T-cell (primary cell): ENCODE data around the gene CCDC88C. TPM values are rescaled to one million over a fixed set of nuclear protein-coding genes. Genes with fewer than 3 reads are reported as not detected.

Source experiments
- ATAC-seq, 4 experiments: fragments of 200-7000 bp in 3 of 4; fragments of 150-1000 bp in 1 of 4; cut with Tn5 transposase; replicated peaks in 1 of 4; 1 replicate in 3 of 4; 2 replicates in 1 of 4; pipeline ENCODE4 v1.10.0; 2021; ENCODE audit warnings: moderate library complexity in 3 of 4, mild to moderate bottlenecking in 2 of 4, moderate number of reproducible peaks in 1 of 4
- CTCF ChIA-PET, 2 donors: fragments of 300-600 bp; sonication (Branson Sonifier 250); formaldehyde crosslinking; loops; one replicate each; lab custom pipeline; 2022; ENCODE audit warnings: antibody characterized with exemption in 2 of 2; lab: Charles Lee
- POLR2A ChIA-PET, 2 donors: fragments of 300-600 bp; sonication (Branson Sonifier 250); formaldehyde crosslinking; loops; one replicate each; lab custom pipeline; 2022; ENCODE audit warnings: antibody characterized with exemption in 2 of 2; lab: Charles Lee
- DNase-seq, 35 experiments: peaks; one replicate each; pipeline versions ENCODE4 v3.0.0 to v3.0.0-alpha.2; 2013 to 2023
- H3K27ac ChIP-seq: one replicate; pipeline ENCODE4 v1.5.1; 2013; ENCODE audit warnings: low read length
- H3K27me3 ChIP-seq, 2 experiments: replicated peaks in 1 of 2; 1 replicate in 1 of 2; 2 replicates in 1 of 2; pipeline versions ENCODE4 v1.6.1 to v1.7.0; 2013; ENCODE audit warnings: low read length in 1 of 2, mixed read lengths in 1 of 2; ENCODE audit not compliant: control insufficient read depth in 2 of 2, insufficient read depth in 2 of 2; ENCODE audit errors: extremely low read depth in 1 of 2
- H3K36me3 ChIP-seq, 2 donors: 1 replicate in 1 of 2; 2 replicates in 1 of 2; pipeline versions ENCODE4 v1.6.1 to v1.7.0; 2013; ENCODE audit warnings: low read length in 1 of 2; ENCODE audit not compliant: control insufficient read depth in 2 of 2, insufficient read depth in 1 of 2; ENCODE audit errors: extremely low read depth in 1 of 2
- H3K4me1 ChIP-seq, 2 experiments: 1 replicate in 1 of 2; 2 replicates in 1 of 2; pipeline versions ENCODE4 v1.6.1 to v1.7.0; 2013; ENCODE audit warnings: low read length in 2 of 2, mixed read lengths in 1 of 2; ENCODE audit not compliant: insufficient read depth in 2 of 2, control insufficient read depth in 1 of 2; ENCODE audit errors: extremely low read depth in 1 of 2
- H3K4me3 ChIP-seq, 2 donors: 1 replicate in 1 of 2; 2 replicates in 1 of 2; pipeline versions ENCODE4 v1.5.1 to v1.7.0; 2013; ENCODE audit warnings: mild to moderate bottlenecking in 2 of 2, low read length in 1 of 2, moderate library complexity in 1 of 2; ENCODE audit not compliant: control insufficient read depth in 1 of 2; ENCODE audit errors: extremely low read depth in 1 of 2
- H3K9me3 ChIP-seq: 2 replicates; pipeline ENCODE4 v1.7.0; 2013
- H3K27ac Mint-ChIP-seq, 2 donors: one replicate each; pipeline ENCODE4 v1.8.0; 2020 to 2021; ENCODE audit warnings: mild to moderate bottlenecking in 2 of 2, mixed read lengths in 2 of 2
- H3K27me3 Mint-ChIP-seq, 2 donors: one replicate each; pipeline ENCODE4 v1.8.0; 2021 to 2022; ENCODE audit warnings: mixed read lengths in 2 of 2
- H3K36me3 Mint-ChIP-seq: one replicate; pipeline ENCODE4 v1.8.0; 2021; ENCODE audit warnings: mixed read lengths
- H3K4me1 Mint-ChIP-seq, 3 donors: one replicate each; pipeline ENCODE4 v1.8.0; 2020 to 2022; ENCODE audit warnings: mixed read lengths in 3 of 3, mild to moderate bottlenecking in 1 of 3
- H3K4me3 Mint-ChIP-seq, 3 donors: one replicate each; pipeline ENCODE4 v1.8.0; 2020 to 2022; ENCODE audit warnings: mild to moderate bottlenecking in 3 of 3, mixed read lengths in 3 of 3, moderate library complexity in 3 of 3
- H3K9me3 Mint-ChIP-seq, 3 donors: one replicate each; pipeline ENCODE4 v1.8.0; 2020 to 2022; ENCODE audit warnings: mixed read lengths in 3 of 3
- WGBS: methylation state at CpG from one replicate; pipeline ENCODE4 v1.1.5; 2013; ENCODE audit warnings: missing lambda C conversion rate; ENCODE audit not compliant: insufficient coverage; 5-methylcytosine and 5-hydroxymethylcytosine counted together
- total RNA-seq, 35 experiments: library from RNA in 6 of 35; stranded (reverse) in 6 of 35; fragments of 120-200 nt in 1 of 35; gene quantifications; one replicate each; pipeline versions ENCODE4 v1.2.1 to v1.2.4 and lab custom pipeline; 2013 to 2026

CCDC88C gene
- total RNA-seq, 5 donors from 2014 or later (not counting 1 experiment from before 2014, with no cell fraction given), result 260 to 368 (median 275) TPM

GRCh38 chr14:91358025-91358319, 59.6 kb downstream of the CCDC88C start:
- Mint-ChIP-seq H3K9me3 (no peaks in the 10 kb centered on the region), H3K4me1 (peaks cover 91 to 96% (median 93%) of the 10 kb centered on the region in 3 donors), H3K4me3 (peak overlapping the region in 1 of 3 donors; percentile 64), H3K36me3 (peaks cover 25% of the 10 kb centered on the region), H3K27ac (peak overlapping the region in 1 of 2 donors; percentile 57), H3K27me3 (no peaks in the 10 kb centered on the region)
- Histone ChIP-seq H3K27ac (peak overlapping the region; percentile 87), H3K4me3 (no peak overlapping the region), H3K4me1 (peaks cover 32 to 89% of the 10 kb centered on the region in 2 experiments), H3K9me3 (no peaks in the 10 kb centered on the region), H3K27me3 (no peaks in the 10 kb centered on the region), H3K36me3 (peaks cover 11 to 50% of the 10 kb centered on the region in 2 donors)
- POLR2A ChIA-PET, result no interaction called here
- no peak for DNase-seq
- CTCF ChIA-PET, result no interaction called here
- 94% methylated on average over 5 of the region's 9 CpGs for WGBS
- ATAC-seq, result no peak

DNA sequence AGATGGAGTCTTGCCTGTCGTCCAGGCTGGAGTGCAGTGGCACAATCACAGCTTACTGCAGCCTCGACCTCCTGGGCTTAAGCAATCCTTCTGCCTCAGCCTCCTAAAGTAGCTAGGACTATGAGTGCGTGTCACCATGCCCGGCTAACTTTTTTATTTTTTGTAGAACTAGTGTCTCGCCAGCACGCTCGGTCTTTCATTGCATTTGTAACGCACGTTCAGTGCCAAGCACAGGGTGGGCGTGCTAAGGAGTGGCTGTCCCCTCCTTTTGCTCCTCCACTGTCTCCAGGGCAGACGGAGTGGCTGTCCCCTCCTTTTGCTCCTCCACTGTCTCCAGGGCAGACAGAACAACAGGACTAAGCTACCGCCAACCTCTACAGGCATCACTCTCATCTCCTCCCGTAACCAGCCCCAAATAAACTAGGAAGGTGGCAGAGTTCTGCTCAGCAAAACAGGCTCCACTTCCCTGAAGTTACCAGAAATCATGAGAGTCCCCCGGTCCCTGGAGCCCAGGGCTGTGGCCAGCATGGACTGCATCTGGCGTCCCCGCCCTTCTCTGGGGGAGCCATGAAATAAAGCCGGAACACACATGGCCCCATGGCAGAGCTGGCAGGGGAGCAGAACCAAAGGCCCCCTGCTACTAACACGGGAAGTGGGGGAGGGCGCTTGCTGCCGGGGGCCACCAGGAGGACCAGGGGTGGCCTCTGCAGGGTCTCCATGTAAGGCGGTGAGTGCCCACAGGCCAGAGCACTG, 60.2 kb downstream of the CCDC88C start:
- ATAC-seq (no peak), DNase-seq (no peak)
- Histone ChIP-seq H3K9me3 (no peaks in the 10 kb centered on the region), H3K4me1 (peaks cover 36 to 89% of the 10 kb centered on the region in 2 experiments), H3K4me3 (no peak overlapping the region), H3K36me3 (peaks cover 11 to 54% of the 10 kb centered on the region in 2 donors), H3K27ac (peak overlapping the region; percentile 87), H3K27me3 (no peaks in the 10 kb centered on the region)
- H3K9me3 Mint-ChIP-seq, result no peaks in the 10 kb centered on the region
- H3K36me3 Mint-ChIP-seq, result peaks cover 25% of the 10 kb centered on the region
- 76% methylated on average over 19 of the region's 21 CpGs for WGBS
- peaks cover 91 to 97% (median 94%) of the 10 kb centered on the region in 3 donors for H3K4me1 Mint-ChIP-seq
- H3K27ac Mint-ChIP-seq, result peak overlapping the region; percentile 78 to 81
- ChIA-PET POLR2A (interaction anchor here in 1 of 2 donors (0.6 kb wide), 1 partner anchor 52 kb away, joined by 3 read pairs; no protein-coding TSS in a partner anchor), CTCF (interaction anchor here in 1 of 2 donors (1.0 to 2.9 kb wide), 3 partner anchors 9 to 60 kb away, joined by 3 to 10 read pairs (median 9); partner anchors contain the start of gene CCDC88C)
- peak overlapping the region in 1 of 3 donors; percentile 64 for H3K4me3 Mint-ChIP-seq
- H3K27me3 Mint-ChIP-seq, result no peaks in the 10 kb centered on the region

DNA sequence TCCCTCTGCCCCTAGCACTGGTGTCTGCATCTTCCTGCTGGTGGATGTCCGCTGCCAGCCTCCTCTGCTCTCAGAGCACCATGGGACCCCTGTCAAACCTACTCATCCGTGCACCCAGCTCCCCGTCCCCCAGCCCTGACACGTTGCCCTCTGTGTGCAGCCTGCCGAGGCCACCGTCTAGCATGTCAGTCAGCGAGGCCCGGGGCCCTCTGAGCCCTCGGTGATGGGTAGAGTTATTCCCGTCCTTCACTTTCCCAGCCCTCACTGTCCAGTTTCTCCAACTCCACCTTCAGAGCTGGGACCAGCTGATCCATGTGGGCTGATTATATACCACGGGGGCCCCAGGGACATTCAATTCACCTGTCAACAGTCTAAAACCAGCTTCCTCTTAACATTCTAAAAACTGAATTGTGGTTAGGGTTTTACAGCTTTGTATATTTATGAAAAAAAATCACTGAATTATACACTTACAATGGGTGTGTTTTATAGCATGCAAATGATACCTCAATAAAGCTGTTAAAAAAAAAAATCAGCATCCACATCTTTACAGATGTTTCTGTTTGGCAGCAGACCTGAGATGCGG, 61.3 kb downstream of the CCDC88C start:
- Mint-ChIP-seq H3K9me3 (no peaks in the 10 kb centered on the region), H3K27ac (peak overlapping the region; percentile 96 to 98), H3K27me3 (no peaks in the 10 kb centered on the region), H3K4me3 (peak overlapping the region; percentile 57 to 87 (median 61)), H3K36me3 (peaks cover 25% of the 10 kb centered on the region), H3K4me1 (peaks cover 92 to 97% (median 94%) of the 10 kb centered on the region in 3 donors)
- Histone ChIP-seq H3K4me1 (peaks cover 41 to 93% of the 10 kb centered on the region in 2 experiments), H3K9me3 (no peaks in the 10 kb centered on the region), H3K27ac (peak overlapping the region; percentile 87), H3K36me3 (peaks cover 11 to 57% of the 10 kb centered on the region in 2 donors), H3K4me3 (no peak overlapping the region), H3K27me3 (no peaks in the 10 kb centered on the region)
- ATAC-seq (peak in 2 of 4 experiments; percentile 7 to 28), DNase-seq (no peak)
- WGBS, result 26% methylated on average over 4 of the region's 12 CpGs
- CTCF ChIA-PET, result interaction anchor here in 1 of 2 donors (0.7 to 2.9 kb wide), 11 partner anchors 10 to 113 kb away, joined by 3 to 15 read pairs (median 4); partner anchors contain the start of gene CCDC88C
- POLR2A ChIA-PET, result interaction anchor here in 1 of 2 donors (0.6 to 1.5 kb wide), 5 partner anchors 10 to 149 kb away, joined by 3 to 4 read pairs (median 4); no protein-coding TSS in a partner anchor

GRCh38 chr14:91354979-91355685, 62.5 kb downstream of the CCDC88C start:
- Histone ChIP-seq H3K9me3 (no peaks in the 10 kb centered on the region), H3K27me3 (no peaks in the 10 kb centered on the region), H3K36me3 (peaks cover 11 to 53% of the 10 kb centered on the region in 2 donors), H3K27ac (peak overlapping the region; percentile 87), H3K4me3 (peak overlapping the region in 1 of 2 donors; percentile 6), H3K4me1 (peaks cover 52 to 94% of the 10 kb centered on the region in 2 experiments)
- ChIA-PET CTCF (interaction anchor here (0.7 to 2.9 kb wide), 9 partner anchors 12 to 61 kb away, joined by 3 to 15 read pairs (median 4); no protein-coding TSS in a partner anchor), POLR2A (interaction anchor here in 1 of 2 donors (1.5 kb wide), 1 partner anchor 12 kb away, joined by 4 read pairs; no protein-coding TSS in a partner anchor)
- DNase-seq (peak in 8 of 35 experiments; percentile 29 to 64 (median 42)), ATAC-seq (peak; percentile 6 to 31 (median 23))
- peak overlapping the region; percentile 57 to 87 (median 61) for H3K4me3 Mint-ChIP-seq
- H3K27ac Mint-ChIP-seq, result peak overlapping the region; percentile 96 to 98
- H3K9me3 Mint-ChIP-seq, result no peaks in the 10 kb centered on the region
- 62% methylated on average over 17 of the region's 27 CpGs for WGBS
- H3K4me1 Mint-ChIP-seq, result peaks cover 92 to 97% (median 94%) of the 10 kb centered on the region in 3 donors
- no peaks in the 10 kb centered on the region for H3K27me3 Mint-ChIP-seq
- peaks cover 25% of the 10 kb centered on the region for H3K36me3 Mint-ChIP-seq

DNA sequence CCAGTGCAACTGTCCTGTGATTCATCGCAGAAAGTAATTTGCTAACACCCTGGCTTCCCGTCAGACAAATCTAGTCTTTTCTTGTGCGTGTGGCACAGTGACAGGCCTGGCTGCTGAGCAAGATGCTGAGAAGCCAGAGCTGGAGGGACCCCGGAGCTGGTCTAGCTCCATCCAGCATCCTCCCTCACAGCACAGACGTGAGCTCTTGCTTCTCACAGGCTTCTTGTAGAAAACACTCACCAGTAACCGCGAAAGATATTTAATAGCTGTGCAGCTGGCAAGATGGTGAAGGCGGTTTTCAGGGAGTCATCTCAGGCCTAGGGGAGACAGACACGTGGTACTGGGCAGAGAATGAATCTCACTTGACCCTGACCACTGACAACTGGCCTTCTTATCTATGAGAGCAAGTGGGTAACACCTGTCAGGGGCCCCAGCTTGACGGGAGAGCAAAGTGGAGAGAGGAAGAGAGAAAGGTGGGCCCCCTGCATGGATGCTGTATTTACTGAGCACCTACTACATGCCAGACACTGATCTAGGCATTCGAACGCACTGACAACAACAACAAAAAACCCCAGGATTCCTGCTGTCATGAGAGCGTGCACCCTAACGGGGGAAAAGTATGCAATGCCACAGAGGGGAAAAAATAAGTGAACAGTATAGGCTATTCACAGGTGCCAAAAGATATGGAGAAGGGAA, 63.3 kb downstream of the CCDC88C start:
- no peaks in the 10 kb centered on the region for H3K9me3 ChIP-seq
- 66% methylated on average over 7 of the region's 14 CpGs for WGBS
- no peak for DNase-seq
- H3K4me1 ChIP-seq, result peaks cover 55 to 96% of the 10 kb centered on the region in 2 experiments
- Mint-ChIP-seq H3K36me3 (peaks cover 24% of the 10 kb centered on the region), H3K4me1 (peaks cover 94 to 97% (median 95%) of the 10 kb centered on the region in 3 donors), H3K27me3 (no peaks in the 10 kb centered on the region), H3K4me3 (peak overlapping the region; percentile 10 to 87 (median 61)), H3K9me3 (no peaks in the 10 kb centered on the region), H3K27ac (peak overlapping the region; percentile 96 to 98)
- H3K27me3 ChIP-seq, result no peaks in the 10 kb centered on the region
- peaks cover 11 to 50% of the 10 kb centered on the region in 2 donors for H3K36me3 ChIP-seq
- no peak for ATAC-seq
- H3K4me3 ChIP-seq, result no peak overlapping the region
- peak overlapping the region; percentile 87 for H3K27ac ChIP-seq
- ChIA-PET POLR2A (no interaction called here), CTCF (interaction anchor here (0.6 to 2.7 kb wide), 6 partner anchors 16 to 626 kb away, joined by 3 to 15 read pairs (median 4); partner anchors contain the start of gene CCDC88C (in 1 of the 2))
